NCI-H526 treated with DMSO at 0.1 percent for 48 hours (cell line): ENCODE measurements around the gene SPATA9.

Experiments
- DNase-seq: peaks from one replicate; lab custom pipeline; 2025; lab: John Stamatoyannopoulos, UW

The SPATA9 gene

GRCh38 chr5:95684361-95684760 is 1.6 kb upstream of the SPATA9 start:
- no peak for DNase-seq

- DNase-seq, result no peak
Measured at GRCh38 chr5:95673081-95673480, 9.7 kb downstream of the SPATA9 start.

- no peak for DNase-seq
Measured at GRCh38 chr5:95672641-95673040, 10.2 kb downstream of the SPATA9 start.

- no peak for DNase-seq
Measured at GRCh38 chr5:95671826-95672225, 11.0 kb downstream of the SPATA9 start.

GRCh38 chr5:95670568-95670967 is 12.2 kb downstream of the SPATA9 start:
- no peak for DNase-seq

GRCh38 chr5:95669985-95670384 is 12.8 kb downstream of the SPATA9 start:
- DNase-seq, result no peak

GRCh38 chr5:95669540-95669939 is 13.3 kb downstream of the SPATA9 start:
- no peak for DNase-seq

GRCh38 chr5:95668728-95669127 is 14.1 kb downstream of the SPATA9 start:
- no peak for DNase-seq

GRCh38 chr5:95668216-95668615 is 14.6 kb downstream of the SPATA9 start:
- DNase-seq, result no peak

- no peak for DNase-seq
Measured at GRCh38 chr5:95667678-95668077, 15.1 kb downstream of the SPATA9 start.

- DNase-seq, result no peak
Measured at GRCh38 chr5:95667061-95667618, 15.7 kb downstream of the SPATA9 start.

- DNase-seq, result no peak
Measured at GRCh38 chr5:95664204-95664786, 18.5 kb downstream of the SPATA9 start.

- no peak for DNase-seq
Measured at GRCh38 chr5:95662946-95663345, 19.8 kb downstream of the SPATA9 start.

- no peak for DNase-seq
Measured at GRCh38 chr5:95660060-95660459, 22.7 kb downstream of the SPATA9 start.

- no peak for DNase-seq
Measured at GRCh38 chr5:95655575-95655974, 27.2 kb downstream of the SPATA9 start.

GRCh38 chr5:95654196-95654595 is 28.6 kb downstream of the SPATA9 start:
- no peak for DNase-seq

GRCh38 chr5:95652849-95653248 is 29.9 kb downstream of the SPATA9 start:
- no peak for DNase-seq

GRCh38 chr5:95649842-95650620 is 32.8 kb downstream of the SPATA9 start:
- DNase-seq, result no peak

GRCh38 chr5:95649274-95649673 is 33.5 kb downstream of the SPATA9 start:
- no peak for DNase-seq

- DNase-seq, result no peak
Measured at GRCh38 chr5:95647886-95648860, 34.6 kb downstream of the SPATA9 start.

GRCh38 chr5:95646569-95647431 is 36.0 kb downstream of the SPATA9 start, which contains the start of gene RFESD:
RFESD (plus strand) TSS chr5:95646777; CDS start chr5:95652272, 5,495 bp downstream.
- peak; percentile 88 for DNase-seq
